SJCRH30 (cell line): Measurements from ENCODE around the gene SAFB2. TPM values are rescaled to one million over a fixed set of nuclear protein-coding genes. Genes with fewer than 3 reads are reported as not detected.

Experiments
- DNase-seq, 2 experiments: peaks; one replicate each; pipeline ENCODE4 v3.0.0-alpha.2; 2015 to 2020
- H3K27ac ChIP-seq: fragments of 250-450 bp; sonication (Bioruptor Pico); 2 replicates; pipeline ENCODE4 v1.5.1; 2020; ENCODE audit warnings: mild to moderate bottlenecking, moderate library complexity
- H3K27me3 ChIP-seq: fragments of 250-450 bp; sonication (Bioruptor Pico); 2 replicates; pipeline ENCODE4 v1.5.1; 2020; ENCODE audit warnings: mild to moderate bottlenecking, moderate library complexity
- H3K36me3 ChIP-seq: fragments of 250-450 bp; sonication (Bioruptor Pico); 2 replicates; pipeline ENCODE4 v1.5.1; 2020; ENCODE audit warnings: mild to moderate bottlenecking, moderate library complexity
- H3K4me1 ChIP-seq: fragments of 250-450 bp; sonication (Bioruptor Pico); 2 replicates; pipeline ENCODE4 v1.5.1; 2020; ENCODE audit warnings: mild to moderate bottlenecking, moderate library complexity
- H3K4me3 ChIP-seq: fragments of 250-450 bp; sonication (Bioruptor Pico); 2 replicates; pipeline ENCODE4 v1.5.1; 2020; ENCODE audit warnings: mild to moderate bottlenecking, moderate library complexity
- H3K9me3 ChIP-seq: fragments of 250-450 bp; sonication (Bioruptor Pico); replicated peaks from 2 replicates; pipeline ENCODE4 v1.5.1; 2020; ENCODE audit warnings: mild to moderate bottlenecking, moderate library complexity
- total RNA-seq: library from RNA; depleted of rRNA; stranded (reverse); fragments of >200 nt; shearing (Covaris generic); gene quantifications from 2 replicates; pipeline ENCODE4 v1.2.3, GENCODE V29; 2014

Gene SAFB2
- total RNA-seq, 1 experiment from 2014 or later = 41.8 TPM

DNA sequence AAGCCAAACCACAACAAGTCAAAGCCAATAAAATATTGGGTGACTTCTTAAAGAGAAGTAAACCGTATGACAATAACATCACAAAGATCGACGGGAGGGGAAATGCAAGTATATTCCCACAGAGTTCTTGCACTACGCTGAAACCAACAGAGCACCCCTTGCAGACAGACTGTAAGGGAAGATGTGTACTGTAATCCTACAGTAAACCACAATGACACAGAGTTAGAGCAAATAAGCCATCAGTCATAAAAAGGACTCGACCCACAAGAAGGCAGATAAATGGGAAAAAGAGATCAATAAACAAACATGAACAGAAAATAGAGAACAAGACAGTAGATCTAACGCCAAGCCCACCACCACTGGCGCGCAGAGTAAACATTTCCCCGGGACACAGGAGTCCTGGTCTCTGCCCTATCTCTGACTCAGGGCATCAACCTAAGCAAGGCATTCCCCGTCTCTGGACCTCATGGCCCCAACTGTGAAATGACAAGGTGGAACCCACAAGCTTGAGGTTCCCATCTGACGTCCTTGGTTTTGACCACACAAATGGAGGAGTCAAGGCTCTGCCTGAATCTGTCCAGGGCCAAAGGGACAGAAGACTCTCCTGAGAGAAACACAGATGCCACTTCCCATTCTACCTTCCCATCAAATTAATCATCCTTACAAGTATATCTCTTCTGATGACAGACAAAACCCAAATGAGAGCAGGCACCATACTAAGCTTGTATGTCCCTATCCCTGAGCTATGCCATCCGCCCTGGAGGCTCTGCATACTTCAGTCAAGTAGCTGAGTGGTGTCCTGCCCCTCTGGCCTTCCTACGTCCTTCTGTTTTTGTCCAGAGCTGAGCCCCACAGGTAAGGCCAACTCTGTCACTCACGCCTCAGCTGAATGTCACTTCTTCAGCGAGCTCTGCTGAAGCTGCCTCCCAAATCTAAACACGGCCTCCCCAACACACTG, 15.0 kb downstream of the SAFB2 start:
- Histone ChIP-seq H3K4me3 (no peak overlapping the region), H3K27ac (no peak overlapping the region), H3K9me3 (no peaks in the 10 kb centered on the region), H3K27me3 (no peaks in the 10 kb centered on the region), H3K4me1 (peaks cover 3% of the 10 kb centered on the region; the same call in 1 of the 2 replicates), H3K36me3 (peaks cover 82% of the 10 kb centered on the region)
- DNase-seq = no peak

DNA sequence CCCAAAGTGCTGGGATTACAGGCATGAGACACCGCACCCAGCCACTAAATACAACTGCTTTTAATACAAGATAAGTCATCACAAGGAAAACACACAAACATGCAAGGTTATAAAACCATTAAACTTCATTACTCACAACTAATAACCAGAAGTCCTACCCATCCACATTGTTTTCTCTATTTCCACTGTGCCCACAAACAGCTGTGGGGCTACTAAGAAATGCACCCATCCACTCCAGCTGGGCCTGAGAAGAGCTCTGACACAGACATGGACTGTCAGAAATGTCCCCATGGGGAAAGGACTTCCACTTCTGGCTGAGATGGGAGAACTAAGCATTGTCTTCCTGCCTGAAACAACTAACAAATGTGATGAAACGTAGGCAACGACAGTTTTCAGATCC, 17.2 kb downstream of the SAFB2 start:
- Histone ChIP-seq H3K27ac (no peak overlapping the region), H3K36me3 (peaks cover 85% of the 10 kb centered on the region), H3K4me1 (peaks cover 3% of the 10 kb centered on the region; the same call in 1 of the 2 replicates), H3K4me3 (no peak overlapping the region), H3K9me3 (no peaks in the 10 kb centered on the region), H3K27me3 (no peaks in the 10 kb centered on the region)
- no peak for DNase-seq

DNA sequence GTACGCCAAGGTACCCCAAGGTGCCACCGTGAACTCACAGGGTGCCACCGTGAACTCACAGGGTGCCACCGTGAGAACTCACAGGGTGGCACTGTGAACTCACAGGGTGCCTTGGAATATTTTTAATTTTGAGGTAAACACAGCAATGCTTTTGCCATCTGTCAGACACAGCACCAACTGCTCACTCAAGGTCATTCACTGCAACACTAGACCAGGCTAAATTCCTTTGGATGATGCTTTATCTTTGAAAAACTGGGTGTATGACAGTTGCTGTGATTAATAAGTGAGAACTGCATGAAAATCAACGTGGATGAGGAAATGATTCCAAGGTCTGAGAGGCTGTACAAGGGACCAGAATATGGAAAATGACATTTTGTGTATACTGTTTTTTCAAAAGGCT, 18.9 kb downstream of the SAFB2 start:
- Histone ChIP-seq H3K36me3 (peaks cover 86% of the 10 kb centered on the region), H3K27me3 (no peaks in the 10 kb centered on the region), H3K4me3 (no peak overlapping the region), H3K9me3 (no peaks in the 10 kb centered on the region), H3K4me1 (no peaks in the 10 kb centered on the region), H3K27ac (no peak overlapping the region)
- DNase-seq = no peak

DNA sequence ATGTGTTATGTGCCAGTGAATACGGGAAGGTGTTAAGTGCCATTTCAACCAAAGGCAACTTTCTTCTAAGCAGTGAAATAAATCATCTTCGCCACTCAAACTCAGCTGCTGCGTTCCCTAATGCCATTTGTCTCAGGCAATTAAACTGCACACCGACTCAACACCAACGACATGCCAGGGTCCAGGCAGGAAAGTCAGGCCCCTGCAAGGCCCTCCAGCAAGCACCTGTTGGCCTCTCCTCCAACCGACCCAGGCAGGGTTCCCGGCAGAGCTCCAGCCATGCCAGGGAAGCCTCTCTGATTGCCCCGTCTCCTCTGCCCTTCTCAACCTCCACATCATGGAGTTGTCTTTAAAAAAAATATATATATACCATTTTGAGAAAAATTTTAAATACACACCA, 21.8 kb downstream of the SAFB2 start:
- DNase-seq = no peak
- peaks cover 88% of the 10 kb centered on the region for H3K36me3 ChIP-seq
- H3K9me3 ChIP-seq = no peaks in the 10 kb centered on the region
- no peak overlapping the region for H3K4me3 ChIP-seq
- H3K4me1 ChIP-seq = no peaks in the 10 kb centered on the region
- no peaks in the 10 kb centered on the region for H3K27me3 ChIP-seq
- H3K27ac ChIP-seq = no peak overlapping the region

DNA sequence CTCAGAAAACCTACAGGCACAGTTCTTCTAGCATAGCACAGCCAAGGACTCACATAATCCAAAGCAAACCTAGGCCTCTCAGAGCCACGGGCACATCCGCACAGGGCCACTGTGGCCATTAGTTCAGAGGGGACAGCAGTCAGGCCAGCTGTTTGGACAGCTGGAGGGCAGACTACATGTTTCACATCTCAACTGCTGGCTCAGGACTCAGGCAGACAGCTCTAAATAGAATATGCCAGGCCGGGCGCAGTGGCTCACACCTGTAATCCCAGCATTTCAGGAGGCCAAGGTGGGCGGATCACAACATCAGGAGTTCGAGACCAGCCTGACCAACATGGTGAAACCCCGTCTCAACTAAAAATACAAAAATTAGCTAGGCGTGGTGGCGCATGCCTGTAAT, 26.8 kb downstream of the SAFB2 start:
- Histone ChIP-seq H3K4me1 (no peaks in the 10 kb centered on the region), H3K36me3 (peaks cover 96% of the 10 kb centered on the region), H3K4me3 (no peak overlapping the region), H3K27ac (no peak overlapping the region), H3K9me3 (no peaks in the 10 kb centered on the region), H3K27me3 (no peaks in the 10 kb centered on the region)
- DNase-seq = no peak

DNA sequence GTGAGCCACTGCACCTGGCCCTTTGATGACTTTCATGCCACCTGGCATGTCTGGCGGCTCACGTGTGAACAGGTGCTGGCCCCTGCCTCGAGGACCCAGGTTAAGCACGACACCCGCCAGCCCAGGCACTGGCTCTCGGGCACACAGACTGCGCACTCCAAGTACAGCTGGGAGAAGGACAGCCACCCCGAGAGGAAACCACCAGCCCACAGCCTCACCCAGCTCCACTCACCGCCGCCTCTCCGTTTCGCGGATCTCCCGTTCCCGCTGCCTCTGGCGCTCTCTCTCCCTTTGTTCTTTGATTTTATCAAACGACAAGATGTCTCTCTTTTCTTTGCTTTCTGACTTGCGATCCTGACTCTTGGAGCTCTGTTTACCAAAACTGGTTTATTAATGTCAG, 27.4 kb downstream of the SAFB2 start:
- H3K4me3 ChIP-seq = no peak overlapping the region
- no peaks in the 10 kb centered on the region for H3K9me3 ChIP-seq
- H3K27ac ChIP-seq = no peak overlapping the region
- H3K36me3 ChIP-seq = peaks cover 93% of the 10 kb centered on the region
- H3K4me1 ChIP-seq = no peaks in the 10 kb centered on the region
- no peaks in the 10 kb centered on the region for H3K27me3 ChIP-seq
- no peak for DNase-seq

DNA sequence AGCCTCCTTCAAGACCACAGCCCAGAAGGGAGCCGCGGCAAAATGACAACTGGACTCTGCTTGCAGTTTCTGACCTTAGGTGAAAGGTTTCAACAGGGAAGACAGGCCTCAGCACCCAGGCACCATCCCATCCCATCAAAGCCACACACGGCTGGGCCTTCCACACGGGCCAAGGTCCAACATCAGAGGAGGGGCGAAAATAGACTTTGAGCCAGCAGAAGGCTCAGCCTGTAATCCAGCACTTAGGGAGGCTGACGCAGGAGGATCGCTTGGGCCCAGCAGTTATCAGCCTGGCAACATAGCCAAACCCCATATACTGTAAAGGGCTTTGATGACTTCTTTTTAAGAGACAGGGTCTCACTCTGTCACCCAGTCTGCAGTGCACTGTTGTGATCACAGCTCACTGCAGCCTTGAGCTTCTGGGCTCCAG, 28.0 kb downstream of the SAFB2 start:
- no peak for DNase-seq
- H3K36me3 ChIP-seq = peaks cover 93% of the 10 kb centered on the region
- no peak overlapping the region for H3K27ac ChIP-seq

DNA sequence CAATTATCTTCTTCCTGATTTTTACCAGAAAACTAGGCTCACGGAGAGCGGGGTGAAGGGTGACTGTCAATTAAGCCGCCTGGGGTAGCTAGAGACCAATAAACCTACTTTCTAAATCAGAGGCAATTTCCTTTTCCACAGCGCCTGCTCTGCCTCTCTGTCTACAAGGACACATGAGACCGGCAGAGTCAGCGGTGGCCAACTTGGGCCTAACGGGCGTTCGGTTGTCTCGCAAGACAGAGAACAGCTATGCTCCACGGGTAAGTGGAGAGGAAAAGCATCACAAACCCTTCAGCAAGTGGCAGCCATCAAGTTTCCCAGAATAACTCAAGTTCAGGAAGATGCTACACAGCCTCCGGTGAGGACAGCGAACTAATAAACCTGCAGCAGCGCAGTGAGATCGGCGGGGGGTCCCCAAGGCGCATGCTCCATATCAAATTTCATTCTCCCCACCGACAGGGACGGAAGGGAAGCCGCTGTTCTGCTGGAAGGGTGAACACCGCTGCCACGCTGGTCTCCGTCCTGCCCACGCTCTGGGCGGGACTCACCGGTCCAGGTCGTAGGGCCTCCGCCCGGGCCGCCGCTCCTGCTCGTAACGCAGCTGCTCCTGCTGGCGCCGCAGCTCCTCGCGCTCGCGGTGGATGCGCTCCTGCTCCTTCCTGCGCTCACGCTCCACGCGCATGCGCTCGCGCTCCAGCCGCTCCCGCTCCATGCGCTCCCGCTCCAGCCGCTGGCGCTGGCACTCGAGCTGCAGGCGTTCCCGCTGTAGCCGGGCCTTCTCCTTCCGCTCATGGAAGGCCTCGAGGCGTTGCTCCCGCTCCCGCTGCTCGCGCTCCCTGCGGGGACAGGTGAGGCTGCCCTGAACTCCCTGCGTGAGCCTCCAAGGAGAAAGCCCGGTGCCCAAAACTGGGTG, 29.0 kb downstream of the SAFB2 start:
- Histone ChIP-seq H3K36me3 (peaks cover 90% of the 10 kb centered on the region), H3K27ac (no peak overlapping the region), H3K4me3 (no peak overlapping the region), H3K4me1 (no peaks in the 10 kb centered on the region), H3K27me3 (no peaks in the 10 kb centered on the region), H3K9me3 (no peaks in the 10 kb centered on the region)
- no peak for DNase-seq

More for the DNA sequence above, 28.0 kb downstream of the SAFB2 start:
- Histone ChIP-seq H3K9me3 (no peaks in the 10 kb centered on the region), H3K4me1 (no peaks in the 10 kb centered on the region), H3K4me3 (no peak overlapping the region), H3K27me3 (no peaks in the 10 kb centered on the region)

DNA sequence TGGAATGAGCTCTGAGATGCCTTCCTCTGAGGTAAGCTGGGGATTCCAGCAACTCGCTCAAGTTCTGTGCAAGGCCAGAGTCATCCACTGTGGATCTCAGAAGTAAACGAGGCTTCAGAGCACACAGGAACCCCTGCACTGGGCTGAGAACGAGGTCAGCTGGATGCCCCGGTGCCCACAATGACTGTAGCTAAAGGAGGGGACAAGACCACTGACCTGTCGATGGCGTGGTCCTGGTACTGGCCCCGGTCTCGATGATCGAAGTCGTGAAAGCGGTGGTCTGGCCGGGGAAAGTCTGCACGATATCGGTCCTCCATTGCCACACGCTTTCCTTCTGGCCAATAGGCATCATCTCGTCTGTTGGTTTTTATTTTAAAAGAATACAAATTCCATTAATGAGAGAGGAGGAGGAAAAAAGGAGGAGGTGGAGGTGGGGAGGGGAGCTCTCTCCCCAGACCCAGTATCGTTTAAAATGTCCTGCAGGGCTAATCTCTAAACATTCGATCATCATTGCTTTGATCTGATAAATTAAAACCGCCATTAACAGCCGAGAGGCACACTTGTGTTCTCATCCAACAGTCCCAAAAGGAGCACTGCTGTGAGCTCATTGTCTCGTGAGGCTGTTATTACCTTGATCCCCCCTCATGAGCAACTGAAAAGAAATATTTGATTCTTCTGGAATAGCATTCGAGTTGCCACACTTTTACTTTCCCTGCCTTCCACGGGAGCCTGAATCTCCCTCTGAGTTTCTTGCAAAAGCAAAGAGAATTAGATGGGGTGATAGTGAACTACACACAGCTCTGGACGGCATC, 29.8 kb downstream of the SAFB2 start:
- peaks cover 88% of the 10 kb centered on the region for H3K36me3 ChIP-seq
- H3K4me1 ChIP-seq = no peaks in the 10 kb centered on the region
- no peaks in the 10 kb centered on the region for H3K9me3 ChIP-seq
- no peak overlapping the region for H3K4me3 ChIP-seq
- no peaks in the 10 kb centered on the region for H3K27me3 ChIP-seq
- no peak overlapping the region for H3K27ac ChIP-seq
- no peak for DNase-seq

DNA sequence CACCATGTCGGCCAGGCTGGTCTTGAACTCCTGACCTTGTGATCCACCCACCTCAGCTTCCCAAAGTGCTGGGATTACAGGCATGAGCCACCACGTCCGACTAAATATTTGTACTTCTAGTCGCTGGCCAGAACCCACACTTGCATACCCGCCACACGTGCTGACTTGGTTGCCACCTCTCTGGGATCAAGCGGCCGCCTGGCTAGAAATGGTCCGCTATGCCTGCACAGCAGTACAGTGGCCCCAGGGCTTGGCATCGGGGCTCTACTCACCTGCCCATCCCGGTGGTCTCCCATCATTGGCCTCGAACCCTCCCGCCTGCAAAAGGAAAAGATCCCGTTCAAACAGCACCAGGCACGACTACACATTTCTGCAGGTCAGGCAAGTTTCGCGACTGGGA, 31.1 kb downstream of the SAFB2 start:
- Histone ChIP-seq H3K27ac (no peak overlapping the region), H3K4me1 (peaks cover 7% of the 10 kb centered on the region; the same call in 1 of the 2 replicates), H3K27me3 (no peaks in the 10 kb centered on the region), H3K4me3 (no peak overlapping the region), H3K9me3 (no peaks in the 10 kb centered on the region), H3K36me3 (peaks cover 83% of the 10 kb centered on the region)
- DNase-seq = no peak

DNA sequence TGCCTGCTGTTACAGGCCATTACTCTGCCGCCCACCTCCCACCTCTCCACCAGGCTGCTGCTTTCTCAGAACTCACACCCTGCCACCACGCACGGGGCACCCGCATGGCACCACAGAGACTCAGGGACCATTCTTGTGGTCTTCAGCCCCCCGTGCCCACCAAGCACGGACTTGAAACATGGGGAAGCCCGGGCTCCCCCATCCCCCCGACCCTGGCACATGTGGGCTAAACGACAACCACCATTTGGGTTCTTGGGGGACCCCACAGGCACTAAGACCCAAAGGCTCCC, 31.8 kb downstream of the SAFB2 start:
- Histone ChIP-seq H3K4me1 (peaks cover 13% of the 10 kb centered on the region; the same call in 1 of the 2 replicates), H3K27me3 (no peaks in the 10 kb centered on the region), H3K27ac (no peak overlapping the region), H3K36me3 (peaks cover 76% of the 10 kb centered on the region), H3K9me3 (no peaks in the 10 kb centered on the region), H3K4me3 (no peak overlapping the region)
- DNase-seq = no peak

DNA sequence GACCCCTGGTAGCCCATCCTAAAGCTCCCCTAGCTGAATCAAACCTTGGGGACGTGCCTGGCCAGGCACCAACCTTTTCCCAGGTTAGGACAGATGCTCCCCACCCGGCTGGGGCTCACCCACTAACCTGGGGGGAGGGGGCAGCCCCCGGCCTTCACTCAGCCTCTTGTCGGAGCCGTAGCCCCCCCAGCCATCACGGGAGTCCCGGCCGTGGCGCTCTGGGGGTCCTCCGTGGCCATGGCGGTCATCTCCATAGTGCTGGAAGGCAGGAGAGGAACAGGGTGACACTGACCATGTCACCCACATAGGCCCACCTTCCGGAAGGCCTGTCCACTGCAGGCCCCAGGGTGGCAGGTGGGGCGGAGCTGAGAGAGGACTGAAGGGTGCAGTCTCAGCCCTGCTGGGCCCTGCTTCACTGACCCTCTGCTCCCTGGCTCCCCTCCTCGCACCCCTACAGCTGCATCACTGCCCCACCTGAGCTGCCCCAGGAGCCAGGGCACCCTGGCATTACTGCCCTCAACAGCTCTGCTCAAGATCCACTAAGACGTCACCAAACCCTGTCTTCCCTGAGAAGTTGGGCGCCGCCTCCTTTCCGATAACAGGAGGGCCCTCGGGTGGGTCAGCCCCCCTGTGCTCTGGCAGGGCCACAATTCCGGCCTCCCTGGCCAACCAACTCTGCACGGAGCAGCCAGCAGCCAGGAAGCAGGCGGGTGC, 32.3 kb downstream of the SAFB2 start:
- Histone ChIP-seq H3K4me3 (no peak overlapping the region), H3K9me3 (no peaks in the 10 kb centered on the region), H3K27ac (no peak overlapping the region), H3K4me1 (peaks cover 18% of the 10 kb centered on the region; the same call in 1 of the 2 replicates), H3K27me3 (no peaks in the 10 kb centered on the region), H3K36me3 (peaks cover 71% of the 10 kb centered on the region)
- DNase-seq = no peak

DNA sequence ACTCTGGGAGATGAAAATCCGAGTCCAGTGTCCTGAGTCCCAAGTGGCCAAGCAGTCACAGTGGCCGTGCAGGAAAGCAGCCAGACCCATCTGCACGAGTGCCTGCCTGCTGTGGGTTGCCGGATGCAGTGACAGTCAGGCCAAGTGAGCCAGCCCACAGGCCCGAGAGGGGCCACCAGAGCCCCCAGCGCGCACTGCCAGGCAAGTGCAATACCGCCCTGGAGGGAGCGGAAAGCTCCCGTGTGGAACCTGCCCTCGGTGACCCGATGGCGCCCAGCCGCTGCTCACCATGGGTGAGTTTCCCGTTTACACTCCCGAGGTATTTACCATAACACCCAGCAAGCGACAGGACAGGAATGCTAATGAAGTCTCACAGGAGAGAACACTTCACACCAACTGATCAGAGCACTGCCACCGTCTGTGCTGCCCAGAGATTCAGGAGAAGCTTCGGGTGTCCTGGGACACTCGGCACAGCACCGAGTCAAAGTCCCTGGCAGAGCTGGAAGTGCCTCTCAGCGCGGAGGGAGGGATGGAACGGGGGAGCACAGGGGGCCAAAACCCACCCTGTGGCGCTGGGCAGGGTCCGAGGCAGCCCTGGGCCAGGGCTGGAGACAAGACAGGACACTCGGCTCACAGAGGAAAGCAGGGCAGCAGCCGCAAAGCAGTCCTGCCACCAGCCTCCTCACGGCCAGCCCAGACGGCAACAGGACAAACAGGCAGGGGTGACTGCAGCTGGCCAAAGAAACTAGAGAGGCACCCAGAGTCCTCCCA, 33.5 kb downstream of the SAFB2 start:
- H3K27ac ChIP-seq = no peak overlapping the region
- H3K4me1 ChIP-seq = peaks cover 20% of the 10 kb centered on the region; the same call in 1 of the 2 replicates
- H3K27me3 ChIP-seq = no peaks in the 10 kb centered on the region
- DNase-seq = no peak
- no peak overlapping the region for H3K4me3 ChIP-seq
- H3K36me3 ChIP-seq = peaks cover 59% of the 10 kb centered on the region
- H3K9me3 ChIP-seq = no peaks in the 10 kb centered on the region
